ENCODE measurements around the gene MARVELD3.
"Not testable (repeated sequence)": the region's sequence is repeated elsewhere in the genome, so short reads cannot be mapped to it uniquely, and the experiment has no call there.

Gene MARVELD3

GRCh38 chr16:71672125-71672524 is 46.1 kb downstream of the MARVELD3 start:
- DNase-seq (ENCODE audit: low spot score): no peak

- DNase-seq (ENCODE audit: low spot score): no peak
Measured at GRCh38 chr16:71672803-71673581, 47.0 kb downstream of the MARVELD3 start.

DNA sequence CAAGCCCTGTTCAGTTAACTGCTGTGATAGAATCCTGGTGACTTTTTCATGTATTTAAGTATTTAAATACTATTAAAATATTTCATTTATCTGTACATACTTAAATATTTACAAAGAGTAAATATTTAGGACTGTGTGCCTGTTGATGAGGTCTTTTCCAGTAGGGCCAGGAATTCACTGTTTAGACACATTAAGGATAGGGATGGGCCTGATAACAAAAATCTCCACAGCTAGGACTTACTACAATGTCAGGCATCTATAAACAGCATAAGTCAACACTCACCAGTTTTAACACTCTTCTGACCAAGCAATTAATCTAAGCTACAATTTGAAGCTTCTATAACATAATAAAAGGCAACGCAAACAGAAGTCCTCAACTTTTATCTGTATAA is 47.6 kb downstream of the MARVELD3 start:
- DNase-seq (ENCODE audit: low spot score): no peak

GRCh38 chr16:71674229-71674628 is 48.2 kb downstream of the MARVELD3 start:
- DNase-seq (ENCODE audit: low spot score): no peak

- no peak for DNase-seq (ENCODE audit: low spot score)
Measured at GRCh38 chr16:71675380-71675779, 49.4 kb downstream of the MARVELD3 start.

DNA sequence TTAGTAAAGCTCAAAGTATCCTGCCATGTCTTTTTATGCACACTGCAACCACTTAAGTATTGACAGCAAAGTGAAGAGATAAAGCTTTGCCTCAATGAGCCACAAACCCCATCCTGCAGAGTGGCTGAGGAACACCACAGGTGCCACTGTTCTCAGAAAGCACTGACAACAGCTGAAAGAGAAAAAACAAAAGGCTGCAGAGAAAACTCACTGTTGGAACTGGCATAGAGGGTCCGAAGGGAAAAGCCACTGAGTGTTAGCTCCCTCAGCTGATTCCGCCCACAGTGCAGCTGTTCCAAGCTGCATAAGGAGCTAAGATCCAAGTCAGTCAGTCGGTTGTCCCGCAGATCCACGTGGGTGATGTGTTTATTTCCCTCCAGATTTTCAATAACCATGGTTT is 50.3 kb downstream of the MARVELD3 start:
- DNase-seq (ENCODE audit: low spot score): no peak

- no peak for DNase-seq (ENCODE audit: low spot score)
Measured at GRCh38 chr16:71681360-71681759, 55.4 kb downstream of the MARVELD3 start.

DNA sequence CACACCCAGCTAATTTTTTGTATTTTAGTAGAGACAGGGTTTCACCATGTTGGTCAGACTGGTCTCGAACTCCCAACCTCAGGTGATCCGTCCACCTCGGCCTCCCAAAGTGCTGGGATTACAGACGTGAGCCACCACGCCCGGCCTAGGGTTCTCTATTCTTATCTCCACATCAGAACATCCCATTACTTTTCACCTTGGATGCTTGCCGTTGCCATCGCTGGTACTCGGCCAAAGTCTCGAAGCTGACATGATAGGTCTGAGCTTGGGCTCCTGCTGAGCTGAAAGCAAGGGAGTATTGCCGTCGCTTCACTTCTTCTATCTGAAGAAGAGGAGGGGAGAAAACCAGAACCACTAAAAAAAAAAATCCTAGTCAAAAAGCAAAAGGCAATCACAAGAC is 58.3 kb downstream of the MARVELD3 start:
- DNase-seq (ENCODE audit: low spot score): not testable (repeated sequence)
